Kidney glomerular epithelial cell (primary cell): Measurements from ENCODE around the gene CLSTN1.

Experiments
- DNase-seq: peaks from one replicate; lab custom pipeline; 2025; lab: John Stamatoyannopoulos, UW

CLSTN1 gene

DNA sequence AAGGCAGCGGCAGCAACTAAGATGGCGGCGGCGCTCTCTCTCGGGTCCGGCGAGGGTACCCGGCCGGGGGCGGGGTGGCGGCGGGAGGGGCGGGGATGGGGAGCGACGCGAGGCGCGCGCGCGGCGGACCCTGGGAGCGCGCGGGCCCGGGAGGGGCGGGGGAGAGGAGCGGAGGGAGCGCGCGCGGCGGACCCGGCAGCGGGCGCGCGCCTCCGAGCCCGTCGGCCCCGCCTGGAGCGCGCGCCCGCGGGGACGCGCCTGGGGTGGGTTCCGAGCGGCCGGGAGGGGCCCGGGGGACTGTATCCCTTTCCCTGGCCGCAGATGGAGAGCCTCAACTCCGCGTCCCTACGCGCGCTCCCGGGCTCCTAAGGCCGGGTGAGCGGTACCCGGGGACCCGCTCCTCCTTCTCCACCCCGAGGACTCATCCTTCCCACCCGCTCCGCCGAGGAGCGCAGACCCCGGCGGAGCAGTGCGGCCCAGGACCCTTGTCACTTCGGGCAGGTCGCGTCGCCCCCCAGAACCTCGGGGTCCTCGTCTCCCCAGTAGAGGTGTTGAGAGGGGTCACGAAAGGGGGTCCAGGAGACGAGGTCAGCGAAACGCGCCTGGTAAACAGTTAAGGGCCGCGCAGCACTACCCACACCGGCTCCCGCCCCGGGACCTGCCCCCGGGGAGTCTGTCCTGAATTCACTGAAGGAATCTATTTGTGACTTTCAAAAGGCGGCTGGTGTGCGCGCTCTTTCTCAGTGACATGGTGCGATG is at the start of gene CLSTN1:
CLSTN1 (minus strand) TSS at position 23 of the 759 bp plus-strand sequence. CDS start 232 bp downstream, outside the sequence.
- peak; percentile 56 for DNase-seq

DNA sequence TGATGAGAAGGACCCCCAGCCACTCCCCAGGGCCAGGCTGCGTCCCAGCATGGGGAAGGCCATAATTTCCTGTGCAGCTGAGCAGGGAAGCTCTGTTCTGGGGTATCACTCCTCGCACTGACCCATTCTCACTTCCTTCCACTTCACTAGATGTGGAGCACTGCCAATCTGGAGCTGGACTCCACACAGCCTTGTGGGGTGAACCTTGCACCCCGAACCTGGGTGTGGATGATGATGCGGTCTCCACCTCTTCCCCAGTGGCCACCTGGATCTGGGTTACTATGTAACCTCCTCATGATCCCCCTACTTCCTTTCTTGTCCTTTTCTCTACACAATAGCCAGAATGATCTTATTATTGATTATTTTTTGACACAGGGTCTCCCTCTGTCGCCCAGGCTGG is 49.6 kb upstream of the CLSTN1 start:
- no peak for DNase-seq

DNA sequence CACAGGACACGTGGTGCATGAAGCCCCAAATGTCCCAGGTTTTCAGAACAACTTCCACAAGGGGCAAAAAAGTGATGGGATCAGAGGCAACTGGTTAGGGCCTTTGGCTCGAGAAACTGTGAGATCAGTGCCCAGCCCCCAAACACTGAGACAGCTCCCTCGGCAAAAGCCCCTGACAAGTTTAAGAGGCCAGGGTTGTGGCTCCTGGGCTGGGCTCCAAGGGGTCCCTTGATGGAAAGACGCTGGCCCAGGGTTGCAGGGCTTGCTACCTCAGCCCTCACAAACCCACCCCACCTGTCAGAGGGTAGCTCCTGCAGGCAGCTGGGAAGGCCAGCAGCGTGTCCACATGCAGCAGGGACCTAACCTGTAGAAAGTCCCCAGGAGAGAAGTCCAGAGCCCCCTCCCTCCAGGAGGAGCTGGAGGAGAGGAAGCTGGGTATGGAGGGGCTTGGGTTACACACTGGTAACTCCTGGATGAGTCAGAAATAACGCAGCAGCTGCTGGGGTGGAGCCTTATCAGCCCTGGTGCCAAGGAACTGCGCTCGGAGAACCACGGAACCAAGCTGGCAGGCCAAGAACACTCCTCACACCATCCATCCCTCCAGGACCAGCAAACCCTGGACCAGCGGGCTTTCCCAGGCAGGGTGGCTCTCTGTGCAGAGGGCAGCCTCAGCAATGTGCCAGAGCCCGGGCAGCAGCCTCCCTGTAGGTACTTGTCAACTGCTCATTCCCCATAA is 48.8 kb upstream of the CLSTN1 start:
- DNase-seq, result no peak

DNA sequence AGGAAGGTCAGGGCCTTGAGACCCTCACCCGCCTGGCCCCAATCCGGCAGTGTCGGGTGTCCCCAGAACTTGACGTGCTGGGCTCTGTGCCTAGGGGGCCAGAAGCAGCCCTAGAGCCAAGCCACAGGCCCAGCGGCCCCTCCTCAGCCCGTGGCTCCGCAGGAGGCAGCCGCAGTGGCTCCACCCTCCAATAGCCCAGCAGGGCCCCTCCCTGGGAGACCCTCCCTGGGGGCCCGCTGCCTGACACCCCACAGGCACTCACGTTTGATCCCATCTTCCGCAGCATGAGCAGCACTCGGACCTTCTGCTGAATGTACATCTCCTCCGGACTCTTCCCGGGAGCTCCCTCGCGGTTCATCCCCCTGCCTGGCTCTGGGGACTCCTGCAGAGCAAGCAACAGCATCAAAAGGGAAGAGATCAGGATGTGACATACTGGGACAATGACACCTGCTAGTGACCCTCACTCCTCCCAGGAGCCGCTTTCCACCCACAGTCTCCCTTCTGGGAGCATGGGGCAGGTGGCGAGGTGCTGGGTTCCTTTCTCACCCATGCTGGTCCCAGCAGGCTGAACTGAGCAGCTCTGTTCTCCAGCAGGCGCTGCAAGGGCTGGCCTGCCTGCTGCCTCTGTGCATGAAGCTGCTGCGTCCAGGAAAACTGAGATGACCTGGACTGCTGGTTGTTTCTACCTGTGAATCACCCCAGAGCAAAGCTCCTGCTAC is 48.1 kb upstream of the CLSTN1 start:
- DNase-seq, result no peak

DNA sequence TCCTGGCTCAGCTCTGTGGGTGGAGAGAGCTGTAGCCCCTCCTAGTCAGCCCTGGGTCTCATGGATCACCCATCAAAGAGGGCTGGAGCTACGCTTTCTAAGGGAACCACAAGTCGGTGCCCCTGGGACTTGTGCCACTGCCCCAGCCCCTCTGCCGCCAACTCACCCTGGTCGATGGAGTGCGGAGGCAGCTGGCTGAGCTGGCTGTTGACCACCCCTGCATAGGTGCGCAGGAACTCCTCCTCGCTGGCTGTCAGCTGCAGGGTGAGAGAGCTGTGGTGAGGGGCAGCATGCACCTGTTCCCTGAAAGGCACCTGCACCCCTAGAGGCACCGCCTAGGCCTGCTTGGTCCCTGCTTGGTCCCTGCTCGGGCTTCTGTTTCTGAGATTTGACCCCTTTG is 47.3 kb upstream of the CLSTN1 start:
- DNase-seq, result no peak

DNA sequence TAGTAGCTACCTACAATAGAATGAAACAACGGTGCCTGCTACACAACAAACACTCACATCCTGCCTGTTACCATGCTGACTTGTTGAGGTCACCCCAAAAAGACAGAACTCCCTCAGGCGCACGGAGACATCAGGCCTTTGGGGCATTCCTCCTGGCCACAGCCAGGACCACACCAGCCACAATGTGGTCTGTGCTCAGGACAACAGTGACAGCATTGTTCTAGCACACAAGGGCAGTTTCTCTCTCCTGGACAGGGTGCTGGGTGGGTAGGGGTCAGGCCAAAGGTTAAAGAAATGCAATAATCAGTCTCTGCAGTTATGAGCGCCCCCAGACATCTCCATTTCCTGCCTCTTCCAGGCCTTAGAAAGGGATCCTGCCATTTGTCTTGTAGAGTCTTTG is 46.8 kb upstream of the CLSTN1 start:
- no peak for DNase-seq

DNA sequence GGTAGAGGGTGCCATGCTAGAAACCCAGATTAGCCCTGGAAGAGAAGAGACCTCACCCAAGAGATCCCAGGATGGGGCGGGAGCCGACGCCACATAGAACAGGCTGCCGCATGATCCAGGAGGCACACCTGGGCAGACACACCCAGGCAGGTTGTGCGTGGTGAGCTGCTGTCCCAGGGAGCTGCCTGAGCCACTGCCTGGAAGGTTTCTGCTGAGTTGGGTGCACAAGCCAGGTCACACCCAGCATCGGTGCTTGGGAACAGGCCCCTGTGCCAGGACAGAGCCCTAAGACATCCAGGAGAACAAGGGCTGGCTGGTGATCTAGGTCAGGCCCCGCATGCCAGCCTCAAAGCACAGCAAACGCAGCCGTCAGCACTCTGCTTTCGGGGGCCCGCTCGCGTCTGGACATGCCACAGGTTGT is 46.1 kb upstream of the CLSTN1 start:
- no peak for DNase-seq

DNA sequence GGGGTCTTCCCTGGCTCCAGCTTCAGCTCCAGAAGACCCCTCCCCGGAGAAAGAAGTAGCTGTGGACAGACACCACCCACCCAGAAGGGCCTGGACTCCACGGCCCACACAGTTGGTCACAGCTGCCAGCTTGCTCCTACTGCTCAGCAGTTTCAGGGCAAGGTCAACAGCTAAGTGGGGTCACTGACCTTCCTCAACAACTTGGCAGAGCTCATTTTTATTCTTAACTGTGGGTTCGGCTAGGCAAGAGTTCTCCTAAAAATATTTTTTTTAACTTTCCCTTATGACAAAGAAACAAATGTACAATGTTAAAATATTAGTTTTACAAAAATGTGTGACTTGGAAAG is 44.5 kb upstream of the CLSTN1 start:
- DNase-seq, result no peak

DNA sequence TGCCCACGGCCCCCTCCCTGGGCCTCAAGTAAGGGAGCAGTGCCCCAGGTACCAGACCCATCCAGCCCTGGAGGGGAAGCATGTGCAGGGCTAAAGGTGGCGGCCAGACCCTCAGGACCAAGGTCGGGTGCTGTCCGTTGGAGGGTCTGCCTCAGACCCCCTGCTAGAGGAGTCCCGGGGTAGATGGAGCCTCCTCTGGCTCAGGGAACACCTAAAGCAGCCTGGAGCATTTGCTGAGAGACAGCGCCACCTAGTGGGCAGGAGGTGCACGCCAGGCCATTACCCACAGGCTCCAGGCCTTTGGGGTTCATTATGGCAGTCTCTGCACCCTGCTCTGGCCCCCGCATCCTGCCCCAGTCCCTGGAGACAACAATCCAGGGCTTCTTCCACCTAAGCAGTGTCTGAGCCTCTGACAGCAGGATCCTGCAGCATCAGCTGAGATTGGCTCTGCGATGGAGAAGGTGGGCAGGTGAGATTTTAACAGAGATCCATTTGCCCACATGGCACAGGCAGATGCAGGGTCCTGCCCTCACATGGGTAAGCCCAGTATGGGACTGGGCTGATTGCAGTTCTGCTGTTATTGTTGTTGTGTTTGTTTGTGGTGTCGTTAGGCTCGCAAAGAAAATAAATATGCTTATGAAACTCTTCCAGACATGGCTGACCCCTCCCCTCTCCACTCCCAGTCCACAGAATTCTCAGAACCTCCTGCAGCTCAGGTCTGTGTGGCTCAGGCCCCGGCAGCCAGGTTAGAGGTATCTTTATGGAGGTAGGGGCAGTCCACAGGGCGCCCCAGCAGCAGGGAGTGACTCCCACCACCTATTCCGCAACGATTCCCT is 43.9 kb upstream of the CLSTN1 start:
- DNase-seq, result peak; percentile 68

DNA sequence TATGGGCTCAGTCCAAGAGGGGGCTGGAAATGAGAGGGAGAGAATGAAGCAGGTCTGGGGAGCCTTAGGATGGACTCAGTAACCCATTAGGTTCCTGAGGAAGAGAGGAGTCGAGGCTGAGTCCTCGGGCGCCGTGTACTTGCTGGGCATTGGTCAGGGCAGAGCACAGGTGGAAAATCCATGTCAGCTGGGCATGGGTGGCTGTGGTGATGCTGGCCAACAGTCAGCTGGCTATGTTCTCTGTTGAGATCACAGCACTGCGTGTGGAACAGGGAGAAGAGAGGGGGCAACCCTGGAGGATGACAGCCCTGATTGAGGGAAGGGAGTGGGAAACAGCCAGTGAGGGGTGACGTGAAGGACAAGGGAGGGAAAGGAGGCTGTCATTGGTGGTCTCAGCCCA is 43.1 kb upstream of the CLSTN1 start:
- DNase-seq, result no peak

DNA sequence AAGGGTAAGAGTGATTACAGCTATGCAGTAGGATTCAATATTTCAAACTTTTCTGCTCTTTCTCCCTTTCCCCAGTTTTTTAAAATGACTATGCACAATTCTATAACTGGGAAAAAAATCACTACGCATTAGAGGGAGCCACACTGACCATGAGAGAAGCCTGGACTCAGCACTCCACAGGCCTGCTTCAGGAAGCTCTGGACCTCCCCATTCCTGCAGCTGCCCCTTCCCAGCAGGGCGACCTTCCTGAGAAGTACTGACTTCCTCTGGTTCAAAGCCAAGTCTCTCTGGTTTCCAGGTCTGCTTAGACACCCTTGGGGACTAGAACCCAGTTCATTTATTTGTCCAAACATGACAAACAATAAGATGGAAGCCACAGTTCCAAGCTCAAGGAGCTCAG is 42.0 kb upstream of the CLSTN1 start:
- DNase-seq, result no peak

DNA sequence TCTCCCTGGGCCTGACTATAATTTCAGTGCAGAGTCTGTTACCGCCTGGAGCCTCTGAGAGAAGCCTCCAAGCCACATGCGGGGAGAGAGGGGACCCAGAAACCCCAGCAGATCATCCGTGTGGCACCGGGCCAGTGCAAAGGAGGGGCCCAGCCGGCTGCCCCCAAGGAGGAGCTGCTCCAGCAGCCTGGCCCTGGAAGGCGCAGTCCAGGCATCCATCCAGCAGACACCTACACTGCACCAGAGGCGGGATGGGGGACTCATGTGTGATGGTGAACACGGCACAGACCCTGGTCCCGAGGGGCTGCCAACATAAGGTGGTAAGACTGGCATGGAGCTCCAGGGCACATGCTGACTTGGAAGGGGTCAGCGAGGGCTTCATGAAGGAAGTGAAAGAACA is 39.6 kb upstream of the CLSTN1 start:
- DNase-seq, result no peak

DNA sequence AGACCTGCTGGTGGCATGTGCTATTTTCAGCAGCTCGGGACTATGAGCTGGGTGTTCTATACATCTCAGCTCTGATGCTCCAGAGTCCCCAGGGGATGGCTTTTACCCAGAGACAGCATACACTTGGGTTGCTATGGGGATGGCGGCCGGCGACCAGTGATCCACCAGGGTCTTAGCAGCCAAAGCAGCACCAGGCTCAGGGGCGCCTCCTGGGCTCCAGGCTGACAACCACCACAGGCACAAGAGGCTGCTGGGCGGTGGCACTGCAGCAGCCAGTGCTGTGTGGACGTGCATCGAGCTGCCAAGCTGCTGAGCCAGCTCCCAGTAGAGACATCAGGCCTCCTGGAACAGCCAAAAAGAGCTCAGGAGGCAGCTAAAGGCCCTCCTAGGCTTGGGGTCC is 37.6 kb upstream of the CLSTN1 start:
- no peak for DNase-seq

DNA sequence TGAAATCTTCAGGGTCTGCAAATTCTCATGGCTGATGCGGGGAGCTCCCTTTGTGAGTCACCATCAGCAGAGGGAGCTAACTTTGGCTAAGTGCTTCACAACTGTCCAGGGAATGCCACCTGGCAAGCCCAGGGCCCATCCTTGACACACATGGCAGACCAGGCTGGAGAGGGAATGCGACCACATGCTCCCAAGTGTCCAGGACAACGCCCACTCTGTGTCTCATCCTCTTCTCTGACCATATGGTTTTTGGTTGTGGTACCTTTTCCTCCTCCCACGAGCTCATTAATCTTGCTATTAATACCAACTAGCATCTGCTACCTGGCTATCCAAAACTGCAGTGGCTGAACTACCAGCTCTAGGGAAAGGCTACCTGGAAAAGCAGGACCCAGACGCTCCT is 37.1 kb upstream of the CLSTN1 start:
- no peak for DNase-seq

DNA sequence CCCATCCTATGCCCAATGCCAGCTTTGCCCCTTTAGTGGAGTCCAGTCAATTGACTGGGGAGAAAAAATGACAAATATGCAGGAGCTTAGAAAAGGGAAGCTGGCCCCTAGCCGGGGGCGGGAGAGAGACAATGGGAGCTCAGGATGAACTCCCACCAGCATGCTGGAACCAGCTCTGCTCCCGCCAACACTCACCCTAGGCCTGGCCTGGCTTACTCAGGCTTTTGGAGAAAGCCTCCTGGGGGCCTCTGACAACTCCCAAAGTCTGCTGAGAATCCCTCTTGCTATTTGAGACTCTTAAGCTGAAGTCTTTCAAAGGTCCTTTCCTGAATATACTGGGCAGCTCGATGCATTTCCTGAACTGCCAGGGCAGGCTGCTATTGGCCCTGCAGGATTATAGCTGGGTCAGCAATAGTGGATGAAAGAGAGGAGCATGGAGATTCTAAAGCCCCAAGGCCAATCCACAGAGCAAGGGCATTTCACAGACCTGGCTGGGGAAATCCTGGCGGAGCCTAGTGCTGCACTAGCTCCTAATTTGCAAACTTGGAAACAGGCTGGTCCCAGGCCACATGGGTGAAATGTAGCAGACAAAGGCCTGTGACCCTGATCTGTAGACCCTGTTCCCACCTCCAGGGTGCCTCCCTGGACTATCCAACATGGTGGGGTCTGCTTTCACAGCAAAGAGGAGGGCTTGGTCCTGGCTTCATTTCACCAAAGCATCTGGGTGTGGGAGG is 35.7 kb upstream of the CLSTN1 start:
- no peak for DNase-seq

DNA sequence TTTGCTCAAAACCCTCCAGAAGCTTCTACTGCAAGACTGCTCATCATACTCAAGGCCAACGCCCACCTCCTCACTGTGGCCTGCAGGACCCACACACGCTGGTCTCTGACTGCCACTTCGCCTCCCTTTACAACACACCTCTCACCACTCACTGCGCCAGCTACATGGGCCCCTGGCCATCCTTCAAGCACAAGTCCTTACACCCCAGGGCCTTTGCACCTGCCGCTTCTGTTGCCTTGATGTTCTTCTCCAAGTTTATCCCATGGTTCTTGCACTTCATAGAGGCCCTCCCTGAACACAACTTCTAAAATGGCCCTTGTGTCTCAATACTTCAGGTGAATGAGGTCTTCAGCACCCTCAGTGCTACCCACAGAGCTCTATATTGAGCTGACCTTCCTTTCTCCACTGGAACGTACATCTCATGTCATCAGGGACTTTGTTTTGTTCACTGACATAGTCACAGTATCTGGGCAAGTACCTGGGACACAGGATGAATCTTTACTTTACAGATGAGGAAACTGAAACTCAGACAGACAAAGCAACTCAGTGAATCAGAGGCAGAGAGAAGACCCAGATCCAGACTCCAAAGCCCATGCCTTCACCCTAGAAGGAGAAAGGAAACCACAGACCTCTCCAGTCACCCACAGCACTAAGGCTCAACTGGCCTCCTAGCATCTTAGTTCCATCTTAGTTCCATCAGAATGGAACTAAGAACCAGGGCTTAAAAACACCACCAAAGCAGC is 34.7 kb upstream of the CLSTN1 start:
- no peak for DNase-seq

DNA sequence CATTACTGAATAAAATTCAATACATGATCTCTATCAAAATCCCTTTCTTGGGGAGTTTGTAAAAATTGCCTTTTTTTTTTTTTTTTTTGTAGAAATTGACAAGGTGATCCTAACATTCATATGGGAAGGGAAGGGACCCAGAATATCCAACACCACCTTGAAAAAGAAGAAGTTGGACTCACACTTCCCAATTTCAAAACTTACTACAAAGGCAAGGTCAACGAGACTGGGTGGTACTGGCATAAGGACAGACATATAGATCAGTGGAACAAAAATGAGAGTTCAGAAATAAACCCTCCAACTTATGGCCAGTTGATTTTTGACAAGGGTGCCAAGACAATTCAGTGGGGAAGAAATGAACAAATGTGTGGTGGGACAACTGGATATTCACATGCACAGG is 31.4 kb upstream of the CLSTN1 start:
- no peak for DNase-seq

DNA sequence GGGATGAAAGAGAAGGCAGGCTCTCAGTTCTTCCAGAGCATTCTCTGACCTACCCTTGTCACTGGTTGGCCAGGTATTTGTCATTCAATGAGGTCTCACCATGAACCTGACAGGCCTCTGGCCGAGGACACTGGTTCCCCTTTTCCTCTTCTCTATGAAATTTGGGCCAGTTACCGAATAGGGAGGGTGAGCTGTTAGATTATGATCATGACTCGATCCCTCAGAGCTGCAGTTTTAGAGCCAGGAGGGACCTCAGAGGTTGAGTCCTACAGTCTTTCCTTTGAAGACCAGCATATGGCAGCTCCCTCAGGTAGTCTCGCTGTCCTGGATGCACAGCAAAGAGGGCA is 29.5 kb upstream of the CLSTN1 start:
- no peak for DNase-seq

DNA sequence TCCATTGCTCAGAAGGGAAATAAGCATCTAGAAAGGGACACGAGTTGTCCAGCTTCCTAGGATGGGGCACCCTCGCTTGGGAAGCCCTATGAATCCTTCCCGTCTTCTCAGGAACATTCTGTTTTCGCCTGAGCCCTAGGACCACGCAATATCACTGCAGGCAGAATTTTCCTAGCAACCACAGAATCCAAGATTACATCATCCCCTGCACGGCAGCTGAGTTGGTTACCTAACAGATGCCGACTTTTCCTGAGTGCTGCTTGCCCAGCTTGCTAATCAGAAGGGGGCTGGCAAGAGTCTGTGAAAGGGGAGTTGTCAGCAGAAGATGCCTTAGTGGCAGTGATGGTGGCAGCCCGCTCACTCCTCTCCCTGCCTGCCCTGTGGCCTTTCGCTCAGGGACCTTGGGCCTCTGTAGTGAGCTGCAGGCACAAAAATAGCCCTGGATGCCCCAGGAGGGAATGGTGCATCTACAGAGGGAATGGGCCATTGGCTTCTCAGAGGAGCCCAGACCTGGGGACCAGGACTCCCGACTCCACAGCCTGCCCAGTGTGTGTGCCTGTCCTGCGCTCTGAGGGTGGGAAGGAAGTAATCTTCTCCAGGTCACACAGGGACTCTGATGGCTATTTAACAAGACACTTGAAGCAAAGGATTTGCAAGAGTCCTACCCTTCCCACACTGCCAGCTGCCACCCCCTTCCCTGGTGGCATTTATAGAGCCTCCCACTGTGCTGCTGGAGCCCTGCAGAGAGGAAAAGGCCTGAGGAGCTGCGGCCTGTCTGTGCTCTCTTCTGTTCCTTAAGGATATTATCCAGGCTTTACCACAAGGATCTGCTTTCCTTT is 28.9 kb upstream of the CLSTN1 start:
- DNase-seq, result no peak

DNA sequence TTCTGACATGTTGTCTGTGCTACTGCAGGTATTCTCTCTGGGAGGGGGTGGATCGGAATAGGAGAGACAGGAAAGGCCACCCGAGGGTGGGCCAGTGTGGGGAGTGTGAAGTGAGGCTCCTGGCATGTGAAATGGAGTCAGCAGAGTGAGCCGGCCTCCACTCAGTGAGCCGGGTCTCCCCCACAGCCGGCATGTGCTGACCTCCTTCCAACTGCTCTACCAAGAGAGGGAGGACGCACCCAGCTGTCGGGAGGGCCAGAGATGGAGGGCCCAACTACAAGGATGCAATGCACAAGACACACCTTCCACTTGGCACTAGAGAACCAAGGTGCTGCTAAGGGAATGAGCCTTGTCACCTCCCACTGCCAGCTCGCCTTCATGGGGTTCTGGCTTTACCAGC is 28.2 kb upstream of the CLSTN1 start:
- no peak for DNase-seq
